ENCODE results near the gene XBP1. TPM values are rescaled to one million over a fixed set of nuclear protein-coding genes. Genes with fewer than 3 reads are reported as not detected.
"Not testable (repeated sequence)": the region's sequence is repeated elsewhere in the genome, so short reads cannot be mapped to it uniquely, and the experiment has no call there.

XBP1 gene
- total RNA-seq, 4 donors from 2014 or later: 65.6 to 113 (median 111) TPM

GRCh38 chr22:28769394-28770085 lies 30.8 kb downstream of the XBP1 start:
- WGBS, 2 donors: 88 to 89% methylated on average over 14 of the region's 14 CpGs
- Histone ChIP-seq H3K27ac (no peak overlapping the region), H3K36me3 (no peaks in the 10 kb centered on the region), H3K27me3 (no peaks in the 10 kb centered on the region), H3K4me1 (peaks cover 0 to 12% (median 9%) of the 10 kb centered on the region in 4 donors), H3K4me3 (no peak overlapping the region), H3K9me3 (peaks cover 0 to 8% (median 0%) of the 10 kb centered on the region in 4 donors)
- TF ChIP-seq EP300 (IDR thresholded peaks at IDR 0.05) (no peak), CTCF (IDR thresholded peaks at IDR 0.05) (no peak), POLR2A (IDR thresholded peaks at IDR 0.05) (no peak)
- DNase-seq (ENCODE audit: low spot score in 2 of 2): no peak

- Histone ChIP-seq H3K4me1 (peaks cover 0 to 5% (median 2%) of the 10 kb centered on the region in 4 donors), H3K36me3 (no peaks in the 10 kb centered on the region), H3K27me3 (no peaks in the 10 kb centered on the region), H3K9me3 (peaks cover 0 to 8% (median 0%) of the 10 kb centered on the region in 4 donors), H3K4me3 (no peak overlapping the region), H3K27ac (no peak overlapping the region)
- TF ChIP-seq POLR2A (IDR thresholded peaks at IDR 0.05) (no peak), CTCF (IDR thresholded peaks at IDR 0.05) (no peak), EP300 (IDR thresholded peaks at IDR 0.05) (no peak)
- WGBS, 2 donors: 82 to 93% methylated on average over 6 of the region's 6 CpGs
- DNase-seq (ENCODE audit: low spot score in 2 of 2): no peak
These were observed 31.5 kb downstream of the XBP1 start for GRCh38 chr22:28768701-28769393.

- H3K9me3 ChIP-seq: peaks cover 0 to 8% (median 0%) of the 10 kb centered on the region in 4 donors
- no peak overlapping the region for H3K27ac ChIP-seq
- no peaks in the 10 kb centered on the region for H3K27me3 ChIP-seq
- no peaks in the 10 kb centered on the region for H3K4me1 ChIP-seq
- TF ChIP-seq POLR2A (IDR thresholded peaks at IDR 0.05) (no peak), EP300 (IDR thresholded peaks at IDR 0.05) (no peak), CTCF (IDR thresholded peaks at IDR 0.05) (no peak)
- H3K36me3 ChIP-seq: no peaks in the 10 kb centered on the region
- no peak for DNase-seq (ENCODE audit: low spot score in 2 of 2)
- H3K4me3 ChIP-seq: no peak overlapping the region
- 92 to 95% methylated on average over 3 of the region's 3 CpGs for WGBS, 2 donors
These were observed 33.7 kb downstream of the XBP1 start for GRCh38 chr22:28766628-28767027.

- H3K27me3 ChIP-seq: not testable (repeated sequence)
These were observed 38.4 kb downstream of the XBP1 start for GRCh38 chr22:28762000-28762399.

GRCh38 chr22:28761449-28761755 lies 39.0 kb downstream of the XBP1 start:
- TF ChIP-seq POLR2A (IDR thresholded peaks at IDR 0.05) (no peak), EP300 (IDR thresholded peaks at IDR 0.05) (no peak), CTCF (IDR thresholded peaks at IDR 0.05) (no peak)
- DNase-seq (ENCODE audit: low spot score in 2 of 2): no peak
- 91 to 97% methylated on average over 10 of the region's 10 CpGs for whole genome bisulfite sequencing, 2 donors
- Histone ChIP-seq H3K36me3 (peaks cover 0 to 18% (median 0%) of the 10 kb centered on the region in 3 donors), H3K9me3 (no peaks in the 10 kb centered on the region), H3K27me3 (no peaks in the 10 kb centered on the region), H3K4me1 (no peaks in the 10 kb centered on the region), H3K27ac (no peak overlapping the region), H3K4me3 (no peak overlapping the region)

More at GRCh38 chr22:28762000-28762399, 38.4 kb downstream of the XBP1 start:
- H3K4me3 ChIP-seq; H3K27ac ChIP-seq; H3K9me3 ChIP-seq; DNase-seq (ENCODE audit: low spot score in 2 of 2); H3K4me1 ChIP-seq: not testable (repeated sequence)
- 96% methylated on average over 4 of the region's 4 CpGs for WGBS, 2 donors
- peaks cover 0 to 13% (median 0%) of the 10 kb centered on the region in 3 donors for H3K36me3 ChIP-seq

Data from tibial nerve (tissue), 4 donors.